CD4-positive, alpha-beta memory T cell (primary cell): ENCODE results near the gene BMP7. TPM values are rescaled to one million over a fixed set of nuclear protein-coding genes. Genes with fewer than 3 reads are reported as not detected.

Experiments
- CTCF ChIA-PET: fragments of 350-600 bp; sonication (Branson Sonifier 250); formaldehyde crosslinking; loops from one replicate; lab custom pipeline; 2021; ENCODE audit warnings: inconsistent platforms; ENCODE audit not compliant: partially characterized antibody; lab: Charles Lee
- POLR2A ChIA-PET: fragments of 350-600 bp; sonication (Branson Sonifier 250); formaldehyde crosslinking; loops from one replicate; lab custom pipeline; 2021; ENCODE audit not compliant: partially characterized antibody; lab: Charles Lee
- DNase-seq, 5 donors: peaks; one replicate each; pipeline versions ENCODE4 v3.0.0 to v3.0.0-alpha.2; 2020 to 2022; ENCODE audit warnings: mixed read lengths in 1 of 5
- H3K27ac ChIP-seq: one replicate; pipeline ENCODE4 v1.7.0; 2013; ENCODE audit warnings: low read depth, low read length
- H3K27me3 ChIP-seq: 2 replicates; pipeline ENCODE4 v1.7.0; 2013; ENCODE audit warnings: mild to moderate bottlenecking, low read length, moderate library complexity; ENCODE audit not compliant: insufficient read depth
- H3K36me3 ChIP-seq: 2 replicates; pipeline ENCODE4 v1.7.0; 2013; ENCODE audit warnings: mild to moderate bottlenecking, low read length, moderate library complexity; ENCODE audit not compliant: insufficient read depth
- H3K4me1 ChIP-seq: 2 replicates; pipeline ENCODE4 v1.7.0; 2013; ENCODE audit warnings: mild to moderate bottlenecking, low read length, moderate library complexity; ENCODE audit not compliant: insufficient read depth
- H3K4me3 ChIP-seq, 2 donors: one replicate each; pipeline ENCODE4 v1.7.0; 2013; ENCODE audit warnings: low read length in 2 of 2, mild to moderate bottlenecking in 1 of 2
- H3K9me3 ChIP-seq, 2 donors: one replicate each; pipeline ENCODE4 v1.7.0; 2013; ENCODE audit warnings: low read length in 2 of 2, control low read depth in 1 of 2; ENCODE audit not compliant: control insufficient read depth in 1 of 2
- H3K27ac Mint-ChIP-seq, 7 donors: one replicate each; pipeline ENCODE4 v1.8.0; 2020 to 2021; ENCODE audit warnings: mixed read lengths in 7 of 7, mild to moderate bottlenecking in 6 of 7, inconsistent platforms in 3 of 7, moderate library complexity in 3 of 7
- H3K27me3 Mint-ChIP-seq, 2 donors: one replicate each; pipeline ENCODE4 v1.8.0; 2020 to 2021; ENCODE audit warnings: mixed read lengths in 2 of 2
- H3K36me3 Mint-ChIP-seq, 2 donors: one replicate each; pipeline ENCODE4 v1.8.0; 2020 to 2021; ENCODE audit warnings: mixed read lengths in 2 of 2, inconsistent platforms in 1 of 2, mild to moderate bottlenecking in 1 of 2
- H3K4me1 Mint-ChIP-seq, 4 donors: one replicate each; pipeline ENCODE4 v1.8.0; 2020 to 2021; ENCODE audit warnings: mixed read lengths in 4 of 4, mild to moderate bottlenecking in 1 of 4
- H3K4me3 Mint-ChIP-seq, 8 donors: one replicate each; pipeline ENCODE4 v1.8.0; 2020 to 2021; ENCODE audit warnings: mixed read lengths in 8 of 8, mild to moderate bottlenecking in 7 of 8, moderate library complexity in 6 of 8, inconsistent platforms in 3 of 8
- H3K9me3 Mint-ChIP-seq, 8 donors: one replicate each; pipeline ENCODE4 v1.8.0; 2020 to 2021; ENCODE audit warnings: mixed read lengths in 8 of 8, mild to moderate bottlenecking in 5 of 8, inconsistent platforms in 3 of 8, moderate library complexity in 1 of 8
- intact Hi-C: fragments of 100-400 bp; cut with micrococcal nuclease; formaldehyde crosslinking; loops from one replicate; pipeline ENCODE4 v1.15.1; 2023
- polyA plus RNA-seq, 2 donors: library from polyadenylated mRNA; unstranded; fragments of 300-500 nt; fragmentation: Illumina TruSeq; gene quantifications; one replicate each; pipeline ENCODE4 v1.2.3, GENCODE V29; 2021
- total RNA-seq, 2 experiments: library from RNA; stranded (reverse); gene quantifications; one replicate each; pipeline ENCODE4 v1.2.3, GENCODE V29; 2021

The BMP7 gene
- not detected for total RNA-seq
- polyA plus RNA-seq = not detected

GRCh38 chr20:57266291-57267157 lies at the start of gene BMP7:
Gene BMP7, minus strand, starts transcription at chr20:57266641. Its CDS starts 519 bp downstream, at chr20:57266122.
- H3K4me1 Mint-ChIP-seq = peaks cover 3 to 9% (median 5%) of the 10 kb centered on the region in 4 donors
- peaks cover 0 to 1% (median 0%) of the 10 kb centered on the region in 8 donors for H3K9me3 Mint-ChIP-seq
- no peak for DNase-seq
- no peaks in the 10 kb centered on the region for H3K36me3 Mint-ChIP-seq
- Histone ChIP-seq H3K4me1 (no peaks in the 10 kb centered on the region), H3K27ac (no peak within 1 kb of the TSS), H3K4me3 (no peak within 1 kb of the TSS), H3K36me3 (no peaks in the 10 kb centered on the region), H3K9me3 (no peaks in the 10 kb centered on the region), H3K27me3 (peaks cover 5% of the 10 kb centered on the region)
- H3K27ac Mint-ChIP-seq = no peak within 1 kb of the TSS
- ChIA-PET POLR2A (no interaction called here), CTCF (no interaction called here)
- intact Hi-C loops = no loop called here
- H3K27me3 Mint-ChIP-seq = peaks cover 39 to 46% of the 10 kb centered on the region in 2 donors
- H3K4me3 Mint-ChIP-seq = peak within 1 kb of the TSS in 2 of 8 donors; percentile 4 to 39

GRCh38 chr20:57315976-57316480 lies 49.6 kb upstream of the BMP7 start:
- no peaks in the 10 kb centered on the region for H3K9me3 Mint-ChIP-seq
- H3K4me3 Mint-ChIP-seq = no peak overlapping the region
- H3K4me1 Mint-ChIP-seq = no peaks in the 10 kb centered on the region
- H3K4me3 ChIP-seq = no peak overlapping the region
- intact Hi-C loops = no loop called here
- no peak for DNase-seq
- peaks cover 19 to 22% of the 10 kb centered on the region in 2 donors for H3K27me3 Mint-ChIP-seq
- no peaks in the 10 kb centered on the region for H3K36me3 ChIP-seq
- H3K9me3 ChIP-seq = no peaks in the 10 kb centered on the region
- POLR2A ChIA-PET = no interaction called here
- no peak overlapping the region for H3K27ac ChIP-seq
- H3K36me3 Mint-ChIP-seq = no peaks in the 10 kb centered on the region
- H3K4me1 ChIP-seq = no peaks in the 10 kb centered on the region
- H3K27ac Mint-ChIP-seq = no peak overlapping the region
- CTCF ChIA-PET = no interaction called here
- no peaks in the 10 kb centered on the region for H3K27me3 ChIP-seq

- ChIA-PET CTCF (no interaction called here), POLR2A (no interaction called here)
- H3K27ac ChIP-seq = no peak overlapping the region
- no peak overlapping the region for H3K4me3 Mint-ChIP-seq
- no peaks in the 10 kb centered on the region for H3K9me3 ChIP-seq
- H3K9me3 Mint-ChIP-seq = no peaks in the 10 kb centered on the region
- intact Hi-C loops = no loop called here
- no peaks in the 10 kb centered on the region for H3K27me3 ChIP-seq
- no peaks in the 10 kb centered on the region for H3K4me1 Mint-ChIP-seq
- H3K4me1 ChIP-seq = no peaks in the 10 kb centered on the region
- H3K27ac Mint-ChIP-seq = no peak overlapping the region
- H3K36me3 Mint-ChIP-seq = no peaks in the 10 kb centered on the region
- no peak for DNase-seq
- peaks cover 20 to 22% of the 10 kb centered on the region in 2 donors for H3K27me3 Mint-ChIP-seq
- no peaks in the 10 kb centered on the region for H3K36me3 ChIP-seq
- H3K4me3 ChIP-seq = no peak overlapping the region
Measured at GRCh38 chr20:57315083-57315975, 48.9 kb upstream of the BMP7 start.

DNA sequence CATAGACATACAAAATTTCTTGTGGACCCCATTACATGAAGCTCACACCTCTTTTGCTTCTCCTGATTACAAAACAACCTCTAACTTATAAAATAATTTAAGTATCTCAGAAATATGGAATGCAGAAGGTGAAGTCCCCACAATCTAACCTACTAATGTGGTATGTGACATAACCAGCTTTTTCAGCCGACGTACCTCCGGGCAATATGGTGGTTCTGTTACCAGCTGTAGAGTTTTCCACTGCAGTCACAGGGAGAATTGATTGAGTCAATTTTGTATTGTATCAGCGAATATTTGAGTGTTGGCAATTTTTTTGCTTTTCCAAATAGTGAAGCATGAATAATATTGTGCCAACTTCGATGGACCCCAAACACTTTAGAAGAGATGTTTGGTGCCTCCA lies 47.5 kb upstream of the BMP7 start:
- H3K4me3 Mint-ChIP-seq = no peak overlapping the region
- Histone ChIP-seq H3K36me3 (no peaks in the 10 kb centered on the region), H3K27ac (no peak overlapping the region), H3K27me3 (no peaks in the 10 kb centered on the region), H3K4me1 (no peaks in the 10 kb centered on the region), H3K4me3 (no peak overlapping the region), H3K9me3 (no peaks in the 10 kb centered on the region)
- intact Hi-C loops = no loop called here
- ChIA-PET POLR2A (no interaction called here), CTCF (no interaction called here)
- DNase-seq = no peak
- no peaks in the 10 kb centered on the region for H3K9me3 Mint-ChIP-seq
- H3K27me3 Mint-ChIP-seq = peaks cover 12% of the 10 kb centered on the region in 2 donors
- H3K4me1 Mint-ChIP-seq = no peaks in the 10 kb centered on the region
- H3K36me3 Mint-ChIP-seq = no peaks in the 10 kb centered on the region
- H3K27ac Mint-ChIP-seq = no peak overlapping the region

GRCh38 chr20:57313230-57313629 lies 46.8 kb upstream of the BMP7 start:
- H3K9me3 ChIP-seq = no peaks in the 10 kb centered on the region
- Mint-ChIP-seq H3K4me1 (no peaks in the 10 kb centered on the region), H3K9me3 (no peaks in the 10 kb centered on the region), H3K27ac (no peak overlapping the region), H3K4me3 (no peak overlapping the region), H3K27me3 (peaks cover 8 to 12% of the 10 kb centered on the region in 2 donors), H3K36me3 (no peaks in the 10 kb centered on the region)
- H3K27me3 ChIP-seq = no peaks in the 10 kb centered on the region
- no peak overlapping the region for H3K27ac ChIP-seq
- H3K36me3 ChIP-seq = no peaks in the 10 kb centered on the region
- DNase-seq = no peak
- ChIA-PET CTCF (no interaction called here), POLR2A (no interaction called here)
- H3K4me3 ChIP-seq = no peak overlapping the region
- intact Hi-C loops = no loop called here
- H3K4me1 ChIP-seq = no peaks in the 10 kb centered on the region

DNA sequence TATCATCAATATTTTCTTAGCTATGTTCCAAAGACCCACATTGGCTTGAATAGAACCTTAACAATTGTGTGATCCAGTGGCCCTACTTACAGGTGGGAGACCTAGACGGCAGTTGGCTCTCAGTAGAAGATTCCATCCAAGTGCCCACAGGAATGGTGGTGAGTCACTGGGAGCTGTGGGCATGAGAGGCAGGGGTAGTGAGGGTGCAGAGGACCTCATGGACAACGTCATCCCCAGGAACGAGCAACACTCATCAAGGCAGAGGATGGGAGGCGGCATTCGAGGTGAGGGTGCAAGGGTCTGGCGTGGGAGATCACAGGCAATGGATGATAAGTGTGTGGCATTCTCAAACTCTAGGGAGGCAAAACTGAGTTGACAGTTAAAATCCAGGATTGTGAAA lies 45.7 kb upstream of the BMP7 start:
- ChIA-PET POLR2A (no interaction called here), CTCF (no interaction called here)
- Histone ChIP-seq H3K4me1 (no peaks in the 10 kb centered on the region), H3K4me3 (no peak overlapping the region), H3K27me3 (no peaks in the 10 kb centered on the region), H3K36me3 (no peaks in the 10 kb centered on the region), H3K9me3 (no peaks in the 10 kb centered on the region), H3K27ac (no peak overlapping the region)
- no peaks in the 10 kb centered on the region for H3K36me3 Mint-ChIP-seq
- intact Hi-C loops = no loop called here
- H3K27me3 Mint-ChIP-seq = peaks cover 6 to 11% of the 10 kb centered on the region in 2 donors
- H3K9me3 Mint-ChIP-seq = no peaks in the 10 kb centered on the region
- no peaks in the 10 kb centered on the region for H3K4me1 Mint-ChIP-seq
- H3K27ac Mint-ChIP-seq = no peak overlapping the region
- no peak overlapping the region for H3K4me3 Mint-ChIP-seq
- no peak for DNase-seq

DNA sequence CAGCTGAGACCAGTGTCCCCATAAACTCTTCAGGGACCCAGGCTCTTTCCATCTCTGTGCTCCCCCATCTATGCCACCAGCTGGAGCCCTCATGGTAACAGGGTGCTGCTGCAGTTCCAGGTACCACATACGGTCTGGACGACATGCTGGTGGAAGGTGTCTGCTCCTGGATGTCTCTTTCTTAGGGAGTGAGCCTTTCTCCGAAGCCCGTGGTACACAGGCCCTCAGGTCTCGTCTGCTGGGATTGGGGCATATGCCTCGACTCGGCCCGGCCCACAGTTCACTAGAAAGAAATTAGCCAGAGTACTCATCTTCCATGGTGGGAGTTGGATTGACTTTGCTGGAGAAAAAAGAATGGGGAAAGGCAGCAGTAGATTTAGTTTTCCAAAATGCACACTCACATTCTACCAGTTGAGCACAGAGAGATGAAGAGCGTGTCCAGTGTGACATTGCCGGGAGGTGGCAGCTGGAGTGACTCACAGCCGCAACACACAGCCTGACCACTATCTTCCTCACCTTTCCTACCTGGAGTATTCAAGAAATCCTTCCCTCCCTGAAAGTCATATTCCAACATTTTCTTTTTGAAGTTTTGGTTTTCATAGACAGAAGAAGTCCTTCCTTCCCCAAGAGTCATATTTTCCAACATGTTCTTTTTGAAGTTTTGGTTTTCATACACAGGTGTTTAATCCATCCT lies 44.5 kb upstream of the BMP7 start:
- ChIA-PET CTCF (no interaction called here), POLR2A (no interaction called here)
- H3K27me3 ChIP-seq = no peaks in the 10 kb centered on the region
- no peaks in the 10 kb centered on the region for H3K4me1 Mint-ChIP-seq
- H3K4me3 Mint-ChIP-seq = no peak overlapping the region
- no peaks in the 10 kb centered on the region for H3K4me1 ChIP-seq
- H3K36me3 ChIP-seq = no peaks in the 10 kb centered on the region
- H3K27me3 Mint-ChIP-seq = peaks cover 11% of the 10 kb centered on the region in 2 donors
- no peak overlapping the region for H3K4me3 ChIP-seq
- intact Hi-C loops = no loop called here
- H3K9me3 ChIP-seq = no peaks in the 10 kb centered on the region
- no peak for DNase-seq
- no peaks in the 10 kb centered on the region for H3K9me3 Mint-ChIP-seq
- no peak overlapping the region for H3K27ac Mint-ChIP-seq
- H3K27ac ChIP-seq = no peak overlapping the region
- no peaks in the 10 kb centered on the region for H3K36me3 Mint-ChIP-seq
